HEK293 (cell line): Measurements from ENCODE around the gene CEP120.

Source experiments
- BCL6B ChIP-seq: fragments of 450-650 bp; formaldehyde crosslinking; IDR thresholded peaks from 2 replicates; pipeline ENCODE4 v1.5.1; 2017; ENCODE audit warnings: missing biosample characterization, missing genetic modification characterization
- KLF10 ChIP-seq: fragments of 450-650 bp; IDR thresholded peaks from 2 replicates; pipeline ENCODE4 v1.5.1; 2018; ENCODE audit warnings: missing biosample characterization, mild to moderate bottlenecking, missing genetic modification characterization
- PRDM2 ChIP-seq: fragments of 450-650 bp; formaldehyde crosslinking; IDR thresholded peaks from 2 replicates; pipeline ENCODE4 v1.5.1; 2016; ENCODE audit warnings: missing biosample characterization, missing genetic modification characterization, borderline replicate concordance
- ZBTB10 ChIP-seq: fragments of 450-650 bp; formaldehyde crosslinking; IDR thresholded peaks from 2 replicates; pipeline ENCODE4 v1.5.1; 2016; ENCODE audit warnings: missing biosample characterization, missing genetic modification characterization
- ZBTB26 ChIP-seq: fragments of 450-650 bp; formaldehyde crosslinking; optimal IDR thresholded peaks from 2 replicates; pipeline ENCODE3; 2016; ENCODE audit warnings: missing biosample characterization, mild to moderate bottlenecking, missing genetic modification characterization
- ZFP41 ChIP-seq: fragments of 450-650 bp; formaldehyde crosslinking; IDR thresholded peaks from 2 replicates; pipeline ENCODE4 v1.5.1; 2016; ENCODE audit warnings: missing biosample characterization, missing genetic modification characterization, borderline replicate concordance
- ZIC2 ChIP-seq: fragments of 450-650 bp; formaldehyde crosslinking; IDR thresholded peaks from 2 replicates; pipeline ENCODE4 v1.5.1; 2016; ENCODE audit warnings: missing biosample characterization, missing genetic modification characterization
- ZNF26 ChIP-seq: fragments of 450-650 bp; formaldehyde crosslinking; IDR thresholded peaks from 2 replicates; pipeline ENCODE4 v1.5.1; 2016; ENCODE audit warnings: missing biosample characterization, missing genetic modification characterization
- ZNF501 ChIP-seq: fragments of 450-650 bp; formaldehyde crosslinking; IDR thresholded peaks from 2 replicates; pipeline ENCODE4 v1.5.1; 2016; ENCODE audit warnings: missing biosample characterization, missing genetic modification characterization
- ZNF837 ChIP-seq: fragments of 450-650 bp; formaldehyde crosslinking; IDR thresholded peaks from 2 replicates; pipeline ENCODE4 v1.5.1; 2016; ENCODE audit warnings: missing biosample characterization, missing genetic modification characterization
- TF ChIP-seq, protein P1 (sequence below): fragments of 450-650 bp; formaldehyde crosslinking; IDR thresholded peaks from 2 replicates; pipeline ENCODE4 v1.5.1; 2016; ENCODE audit warnings: missing biosample characterization, missing genetic modification characterization, low read depth
- TF ChIP-seq, protein P2 (sequence below): fragments of 450-650 bp; formaldehyde crosslinking; conservative IDR thresholded peaks from 2 replicates; pipeline ENCODE4 v1.5.1; 2016; ENCODE audit warnings: low read depth, missing biosample characterization, missing genetic modification characterization
- TF ChIP-seq, protein P3 (sequence below): fragments of 450-650 bp; formaldehyde crosslinking; IDR thresholded peaks from 2 replicates; pipeline ENCODE4 v1.5.1; 2016; ENCODE audit warnings: missing biosample characterization, missing genetic modification characterization
- TF ChIP-seq, protein P4 (sequence below): fragments of 450-650 bp; formaldehyde crosslinking; IDR thresholded peaks from 2 replicates; pipeline ENCODE4 v1.5.1; 2017; ENCODE audit warnings: missing biosample characterization, missing genetic modification characterization

CEP120 gene

GRCh38 chr5:123423278-123424149 lies at the start of gene CEP120 (continued):
- TF ChIP-seq ZBTB26 (tag by site-specific recombination) = peak; percentile 58
- TF ChIP-seq, protein P1, sequence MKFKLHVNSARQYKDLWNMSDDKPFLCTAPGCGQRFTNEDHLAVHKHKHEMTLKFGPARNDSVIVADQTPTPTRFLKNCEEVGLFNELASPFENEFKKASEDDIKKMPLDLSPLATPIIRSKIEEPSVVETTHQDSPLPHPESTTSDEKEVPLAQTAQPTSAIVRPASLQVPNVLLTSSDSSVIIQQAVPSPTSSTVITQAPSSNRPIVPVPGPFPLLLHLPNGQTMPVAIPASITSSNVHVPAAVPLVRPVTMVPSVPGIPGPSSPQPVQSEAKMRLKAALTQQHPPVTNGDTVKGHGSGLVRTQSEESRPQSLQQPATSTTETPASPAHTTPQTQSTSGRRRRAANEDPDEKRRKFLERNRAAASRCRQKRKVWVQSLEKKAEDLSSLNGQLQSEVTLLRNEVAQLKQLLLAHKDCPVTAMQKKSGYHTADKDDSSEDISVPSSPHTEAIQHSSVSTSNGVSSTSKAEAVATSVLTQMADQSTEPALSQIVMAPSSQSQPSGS (tag by site-specific recombination) = peak; percentile 86; the same call in 1 of the 2 replicates
- peak; percentile 84 for TF ChIP-seq ZNF501
- TF ChIP-seq, protein P2, sequence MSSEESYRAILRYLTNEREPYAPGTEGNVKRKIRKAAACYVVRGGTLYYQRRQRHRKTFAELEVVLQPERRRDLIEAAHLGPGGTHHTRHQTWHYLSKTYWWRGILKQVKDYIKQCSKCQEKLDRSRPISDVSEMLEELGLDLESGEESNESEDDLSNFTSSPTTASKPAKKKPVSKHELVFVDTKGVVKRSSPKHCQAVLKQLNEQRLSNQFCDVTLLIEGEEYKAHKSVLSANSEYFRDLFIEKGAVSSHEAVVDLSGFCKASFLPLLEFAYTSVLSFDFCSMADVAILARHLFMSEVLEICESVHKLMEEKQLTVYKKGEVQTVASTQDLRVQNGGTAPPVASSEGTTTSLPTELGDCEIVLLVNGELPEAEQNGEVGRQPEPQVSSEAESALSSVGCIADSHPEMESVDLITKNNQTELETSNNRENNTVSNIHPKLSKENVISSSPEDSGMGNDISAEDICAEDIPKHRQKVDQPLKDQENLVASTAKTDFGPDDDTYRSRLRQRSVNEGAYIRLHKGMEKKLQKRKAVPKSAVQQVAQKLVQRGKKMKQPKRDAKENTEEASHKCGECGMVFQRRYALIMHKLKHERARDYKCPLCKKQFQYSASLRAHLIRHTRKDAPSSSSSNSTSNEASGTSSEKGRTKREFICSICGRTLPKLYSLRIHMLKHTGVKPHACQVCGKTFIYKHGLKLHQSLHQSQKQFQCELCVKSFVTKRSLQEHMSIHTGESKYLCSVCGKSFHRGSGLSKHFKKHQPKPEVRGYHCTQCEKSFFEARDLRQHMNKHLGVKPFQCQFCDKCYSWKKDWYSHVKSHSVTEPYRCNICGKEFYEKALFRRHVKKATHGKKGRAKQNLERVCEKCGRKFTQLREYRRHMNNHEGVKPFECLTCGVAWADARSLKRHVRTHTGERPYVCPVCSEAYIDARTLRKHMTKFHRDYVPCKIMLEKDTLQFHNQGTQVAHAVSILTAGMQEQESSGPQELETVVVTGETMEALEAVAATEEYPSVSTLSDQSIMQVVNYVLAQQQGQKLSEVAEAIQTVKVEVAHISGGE (tag by site-specific recombination) = peak; percentile 60
- no peak for TF ChIP-seq BCL6B
- TF ChIP-seq KLF10 (tag by site-specific recombination) = no peak
- no peak for TF ChIP-seq PRDM2 (tag by site-specific recombination)
- no peak for TF ChIP-seq ZNF26
- TF ChIP-seq ZIC2 (tag by site-specific recombination) = peak; percentile 59
- TF ChIP-seq, protein P3, sequence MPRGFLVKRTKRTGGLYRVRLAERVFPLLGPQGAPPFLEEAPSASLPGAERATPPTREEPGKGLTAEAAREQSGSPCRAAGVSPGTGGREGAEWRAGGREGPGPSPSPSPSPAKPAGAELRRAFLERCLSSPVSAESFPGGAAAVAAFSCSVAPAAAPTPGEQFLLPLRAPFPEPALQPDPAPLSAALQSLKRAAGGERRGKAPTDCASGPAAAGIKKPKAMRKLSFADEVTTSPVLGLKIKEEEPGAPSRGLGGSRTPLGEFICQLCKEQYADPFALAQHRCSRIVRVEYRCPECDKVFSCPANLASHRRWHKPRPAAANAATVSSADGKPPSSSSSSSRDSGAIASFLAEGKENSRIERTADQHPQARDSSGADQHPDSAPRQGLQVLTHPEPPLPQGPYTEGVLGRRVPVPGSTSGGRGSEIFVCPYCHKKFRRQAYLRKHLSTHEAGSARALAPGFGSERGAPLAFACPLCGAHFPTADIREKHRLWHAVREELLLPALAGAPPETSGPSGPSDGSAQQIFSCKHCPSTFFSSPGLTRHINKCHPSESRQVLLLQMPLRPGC (tag by site-specific recombination) = no peak; the same call in 1 of the 2 replicates
- no peak for TF ChIP-seq ZNF837
- TF ChIP-seq, protein P4, sequence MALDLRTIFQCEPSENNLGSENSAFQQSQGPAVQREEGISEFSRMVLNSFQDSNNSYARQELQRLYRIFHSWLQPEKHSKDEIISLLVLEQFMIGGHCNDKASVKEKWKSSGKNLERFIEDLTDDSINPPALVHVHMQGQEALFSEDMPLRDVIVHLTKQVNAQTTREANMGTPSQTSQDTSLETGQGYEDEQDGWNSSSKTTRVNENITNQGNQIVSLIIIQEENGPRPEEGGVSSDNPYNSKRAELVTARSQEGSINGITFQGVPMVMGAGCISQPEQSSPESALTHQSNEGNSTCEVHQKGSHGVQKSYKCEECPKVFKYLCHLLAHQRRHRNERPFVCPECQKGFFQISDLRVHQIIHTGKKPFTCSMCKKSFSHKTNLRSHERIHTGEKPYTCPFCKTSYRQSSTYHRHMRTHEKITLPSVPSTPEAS (tag by site-specific recombination) = no peak
- no peak for TF ChIP-seq ZFP41 (tag by site-specific recombination)
- TF ChIP-seq ZBTB10 (tag by site-specific recombination) = 0 out of 2 replicates have a peak, but pooled peaks have one; percentile 60
